HEK293 (cell line): ENCODE results near the gene SETD5.

Experiments used
- GLIS1 ChIP-seq: fragments of 450-650 bp; formaldehyde crosslinking; IDR thresholded peaks from 2 replicates; pipeline ENCODE4 v1.5.1; 2016; ENCODE audit warnings: missing biosample characterization, missing genetic modification characterization
- GLIS2 ChIP-seq: fragments of 450-650 bp; formaldehyde crosslinking; IDR thresholded peaks from 2 replicates; pipeline ENCODE4 v1.5.1; 2016; ENCODE audit warnings: missing biosample characterization, missing genetic modification characterization
- INSM2 ChIP-seq: fragments of 450-650 bp; formaldehyde crosslinking; IDR thresholded peaks from 2 replicates; pipeline ENCODE4 v1.5.1; 2016; ENCODE audit warnings: missing biosample characterization, missing genetic modification characterization
- OSR2 ChIP-seq: fragments of 450-650 bp; formaldehyde crosslinking; IDR thresholded peaks from 2 replicates; pipeline ENCODE4 v1.5.1; 2016; ENCODE audit warnings: missing biosample characterization, missing genetic modification characterization
- PRDM1 ChIP-seq: fragments of 450-650 bp; formaldehyde crosslinking; IDR thresholded peaks from 2 replicates; pipeline ENCODE4; 2016; ENCODE audit warnings: missing biosample characterization, missing genetic modification characterization
- SCRT2 ChIP-seq: fragments of 450-650 bp; formaldehyde crosslinking; IDR thresholded peaks from 2 replicates; pipeline ENCODE4 v1.5.1; 2016; ENCODE audit warnings: missing biosample characterization, missing genetic modification characterization
- SP3 ChIP-seq: fragments of 450-650 bp; formaldehyde crosslinking; IDR thresholded peaks from 2 replicates; pipeline ENCODE4 v1.5.1; 2016; ENCODE audit warnings: missing biosample characterization, missing genetic modification characterization
- ZBTB10 ChIP-seq: fragments of 450-650 bp; formaldehyde crosslinking; IDR thresholded peaks from 2 replicates; pipeline ENCODE4 v1.5.1; 2016; ENCODE audit warnings: missing biosample characterization, missing genetic modification characterization
- ZBTB20 ChIP-seq: fragments of 450-650 bp; formaldehyde crosslinking; IDR thresholded peaks from 2 replicates; pipeline ENCODE4 v1.5.1; 2016; ENCODE audit warnings: missing biosample characterization, missing genetic modification characterization
- ZBTB44 ChIP-seq: fragments of 450-650 bp; IDR thresholded peaks from 2 replicates; pipeline ENCODE4 v1.5.1; 2018; ENCODE audit warnings: missing biosample characterization, mild to moderate bottlenecking, missing genetic modification characterization
- ZBTB49 ChIP-seq: fragments of 450-650 bp; formaldehyde crosslinking; IDR thresholded peaks from 2 replicates; pipeline ENCODE4 v1.5.1; 2016; ENCODE audit warnings: missing biosample characterization, missing genetic modification characterization, low read depth
- ZIC2 ChIP-seq: fragments of 450-650 bp; formaldehyde crosslinking; IDR thresholded peaks from 2 replicates; pipeline ENCODE4 v1.5.1; 2016; ENCODE audit warnings: missing biosample characterization, missing genetic modification characterization
- ZNF10 ChIP-seq: fragments of 450-650 bp; formaldehyde crosslinking; IDR thresholded peaks from 2 replicates; pipeline ENCODE4 v1.5.1; 2017; ENCODE audit warnings: missing biosample characterization, missing genetic modification characterization
- ZNF132 ChIP-seq: fragments of 450-650 bp; formaldehyde crosslinking; IDR thresholded peaks from 2 replicates; pipeline ENCODE4 v1.5.1; 2017; ENCODE audit warnings: missing biosample characterization, missing genetic modification characterization, borderline replicate concordance
- ZNF138 ChIP-seq: fragments of 450-650 bp; formaldehyde crosslinking; IDR thresholded peaks from 2 replicates; pipeline ENCODE4 v1.5.1; 2016; ENCODE audit warnings: missing biosample characterization, missing genetic modification characterization, borderline replicate concordance
- ZNF140 ChIP-seq: fragments of 450-650 bp; formaldehyde crosslinking; IDR thresholded peaks from 2 replicates; pipeline ENCODE4 v1.5.1; 2016; ENCODE audit warnings: missing biosample characterization, missing genetic modification characterization
- ZNF157 ChIP-seq: fragments of 450-650 bp; formaldehyde crosslinking; IDR thresholded peaks from 2 replicates; pipeline ENCODE4 v1.5.1; 2016; ENCODE audit warnings: missing biosample characterization, missing genetic modification characterization
- ZNF184 ChIP-seq: fragments of 450-650 bp; IDR thresholded peaks from 2 replicates; pipeline ENCODE4 v1.5.1; 2018; ENCODE audit warnings: missing biosample characterization, mild to moderate bottlenecking, missing genetic modification characterization
- ZNF341 ChIP-seq: fragments of 450-650 bp; formaldehyde crosslinking; IDR thresholded peaks from 2 replicates; pipeline ENCODE4; 2016; ENCODE audit warnings: low read depth, missing biosample characterization, missing genetic modification characterization
- ZNF391 ChIP-seq: fragments of 450-650 bp; formaldehyde crosslinking; IDR thresholded peaks from 2 replicates; pipeline ENCODE4 v1.5.1; 2016; ENCODE audit warnings: low read depth, missing biosample characterization, missing genetic modification characterization, borderline replicate concordance
- ZNF426 ChIP-seq: fragments of 450-650 bp; formaldehyde crosslinking; IDR thresholded peaks from 2 replicates; pipeline ENCODE4 v1.5.1; 2017; ENCODE audit warnings: missing biosample characterization, missing genetic modification characterization, mild to moderate bottlenecking, inconsistent platforms, moderate library complexity
- ZNF548 ChIP-seq: fragments of 450-650 bp; formaldehyde crosslinking; IDR thresholded peaks from 2 replicates; pipeline ENCODE4 v1.5.1; 2016; ENCODE audit warnings: missing biosample characterization, missing genetic modification characterization
- ZNF555 ChIP-seq: fragments of 450-650 bp; formaldehyde crosslinking; conservative IDR thresholded peaks from 2 replicates; pipeline ENCODE4 v1.5.1; 2017; ENCODE audit warnings: missing biosample characterization, mild to moderate bottlenecking, missing genetic modification characterization, inconsistent platforms
- ZNF596 ChIP-seq: fragments of 450-650 bp; IDR thresholded peaks from 2 replicates; pipeline ENCODE4 v1.5.0; 2018; ENCODE audit warnings: missing biosample characterization, mild to moderate bottlenecking, missing genetic modification characterization, moderate library complexity
- ZNF621 ChIP-seq: fragments of 450-650 bp; formaldehyde crosslinking; IDR thresholded peaks from 2 replicates; pipeline ENCODE4 v1.5.1; 2017; ENCODE audit warnings: missing biosample characterization, missing genetic modification characterization
- ZNF626 ChIP-seq: fragments of 450-650 bp; sonication (Bioruptor Pico); formaldehyde crosslinking; IDR thresholded peaks from 2 replicates; pipeline ENCODE4 v1.5.1; 2018; ENCODE audit warnings: missing biosample characterization, missing genetic modification characterization, inconsistent platforms
- ZNF707 ChIP-seq: fragments of 450-650 bp; formaldehyde crosslinking; IDR thresholded peaks from 2 replicates; pipeline ENCODE4 v1.5.1; 2016; ENCODE audit warnings: missing biosample characterization, missing genetic modification characterization
- ZNF76 ChIP-seq: fragments of 450-650 bp; formaldehyde crosslinking; IDR thresholded peaks from 2 replicates; pipeline ENCODE4; 2016; ENCODE audit warnings: low read depth, missing biosample characterization, missing genetic modification characterization, borderline replicate concordance
- ZSCAN16 ChIP-seq: fragments of 450-650 bp; formaldehyde crosslinking; IDR thresholded peaks from 2 replicates; pipeline ENCODE4 v1.5.1; 2016; ENCODE audit warnings: missing biosample characterization, missing genetic modification characterization
- ZSCAN4 ChIP-seq: fragments of 450-650 bp; formaldehyde crosslinking; IDR thresholded peaks from 2 replicates; pipeline ENCODE4 v1.5.1; 2017; ENCODE audit warnings: missing biosample characterization, missing genetic modification characterization
- ZXDB ChIP-seq: fragments of 450-650 bp; formaldehyde crosslinking; IDR thresholded peaks from 2 replicates; pipeline ENCODE4 v1.5.1; 2016; ENCODE audit warnings: missing biosample characterization, missing genetic modification characterization

SETD5 gene

GRCh38 chr3:9362731-9363530 lies 34.5 kb upstream of the SETD5 start, which contains the start of gene THUMPD3 (continued):
- TF ChIP-seq ZSCAN4 = no peak; the same call in none of the 2 replicates
- TF ChIP-seq ZNF140 = no peak
- peak; percentile 99 for TF ChIP-seq ZNF341 (tag by site-specific recombination)
- no peak; the same call in 1 of the 2 replicates for TF ChIP-seq ZBTB44 (tag by site-specific recombination)
- TF ChIP-seq ZNF132 (tag by site-specific recombination) = no peak
- 0 out of 2 replicates have a peak, but pooled peaks have one; percentile 24 for TF ChIP-seq SCRT2 (tag by site-specific recombination)
- peak; percentile 96 for TF ChIP-seq ZXDB (tag by site-specific recombination)
- TF ChIP-seq ZBTB20 (tag by site-specific recombination) = peak; percentile 98
- no peak for TF ChIP-seq ZNF707 (tag by site-specific recombination)
- no peak for TF ChIP-seq ZNF138
- no peak for TF ChIP-seq ZBTB10 (tag by site-specific recombination)
- TF ChIP-seq ZNF621 (tag by site-specific recombination) = no peak
- peak; percentile 94 for TF ChIP-seq OSR2 (tag by site-specific recombination)
- no peak for TF ChIP-seq ZSCAN16
- TF ChIP-seq ZNF10 = no peak
- peak; percentile 89 for TF ChIP-seq ZNF76 (tag by site-specific recombination)
- no peak for TF ChIP-seq ZBTB49 (tag by site-specific recombination)
- peak; percentile 45; the same call in 1 of the 2 replicates for TF ChIP-seq ZIC2 (tag by site-specific recombination)
- no peak for TF ChIP-seq ZNF555
- TF ChIP-seq ZNF426 (tag by site-specific recombination) = no peak
- peak; percentile 86 for TF ChIP-seq GLIS1 (tag by site-specific recombination)
- no peak for TF ChIP-seq ZNF184 (tag by site-specific recombination)
- TF ChIP-seq ZNF157 (tag by site-specific recombination) = no peak
- TF ChIP-seq INSM2 (tag by site-specific recombination) = 0 out of 2 replicates have a peak, but pooled peaks have one; percentile 39
- TF ChIP-seq ZNF391 = peak; percentile 73; the same call in 1 of the 2 replicates
- no peak for TF ChIP-seq ZNF626 (tag by site-specific recombination)
- no peak for TF ChIP-seq ZNF548 (tag by site-specific recombination)
- peak; percentile 81 for TF ChIP-seq GLIS2 (tag by site-specific recombination)
- TF ChIP-seq ZNF596 = no peak
- TF ChIP-seq SP3 (tag by site-specific recombination) = peak; percentile 85
- TF ChIP-seq PRDM1 (tag by site-specific recombination) = no peak
